Ascending aorta (tissue), 2 donors: ENCODE results near the gene ZNF479. TPM values are rescaled to one million over a fixed set of nuclear protein-coding genes. Genes with fewer than 3 reads are reported as not detected.
"Not testable (repeated sequence)": the region's sequence is repeated elsewhere in the genome, so short reads cannot be mapped to it uniquely, and the experiment has no call there.

ENCODE experiments used
- DNase-seq, 2 donors: peaks; one replicate each; pipeline ENCODE4 v3.0.0-alpha.2; 2019; ENCODE audit warnings: low spot score in 2 of 2
- H3K27ac ChIP-seq, 2 donors: fragments of 200-600 bp; sonication (generic); one replicate each; pipeline ENCODE4 v1.5.1; 2016 to 2017; ENCODE audit warnings: mild to moderate bottlenecking in 1 of 2
- H3K27me3 ChIP-seq: fragments of 200-600 bp; sonication (generic); one replicate; pipeline ENCODE4 v1.5.1; 2017
- H3K36me3 ChIP-seq, 2 donors: fragments of 200-600 bp; sonication (generic); one replicate each; pipeline ENCODE4 v1.5.1; 2016
- H3K4me1 ChIP-seq, 2 donors: fragments of 200-600 bp; sonication (generic); one replicate each; pipeline ENCODE4 v1.5.1; 2016 to 2017; ENCODE audit warnings: mild to moderate bottlenecking in 1 of 2
- H3K4me3 ChIP-seq, 2 donors: fragments of 200-600 bp; sonication (generic); one replicate each; pipeline ENCODE4 v1.5.1; 2016 to 2017; ENCODE audit warnings: mild to moderate bottlenecking in 1 of 2
- H3K9me3 ChIP-seq, 2 donors: fragments of 200-600 bp; sonication (generic); one replicate each; pipeline ENCODE4 v1.5.1; 2016
- intact Hi-C: fragments of 100-400 bp; cut with DNase I; formaldehyde crosslinking; loops from one replicate; pipeline ENCODE4 v1.15.1; 2023
- total RNA-seq: library from RNA; depleted of rRNA; stranded (reverse); fragments of >200 nt; gene quantifications from one replicate; pipeline ENCODE4 v1.1.0, GENCODE V29; 2016
- TF ChIP-seq, protein P1 (sequence below), 3 experiments: fragments of 200-600 bp in 2 of 3; fragments of 450-650 bp in 1 of 3; sonication (generic) in 2 of 3; IDR thresholded peaks; one replicate each; pipeline ENCODE4 v1.5.1; 2016 to 2019; ENCODE audit warnings: antibody characterized with exemption in 3 of 3, mild to moderate bottlenecking in 1 of 3, moderate library complexity in 1 of 3

ZNF479 gene
- total RNA-seq: not detected

DNA sequence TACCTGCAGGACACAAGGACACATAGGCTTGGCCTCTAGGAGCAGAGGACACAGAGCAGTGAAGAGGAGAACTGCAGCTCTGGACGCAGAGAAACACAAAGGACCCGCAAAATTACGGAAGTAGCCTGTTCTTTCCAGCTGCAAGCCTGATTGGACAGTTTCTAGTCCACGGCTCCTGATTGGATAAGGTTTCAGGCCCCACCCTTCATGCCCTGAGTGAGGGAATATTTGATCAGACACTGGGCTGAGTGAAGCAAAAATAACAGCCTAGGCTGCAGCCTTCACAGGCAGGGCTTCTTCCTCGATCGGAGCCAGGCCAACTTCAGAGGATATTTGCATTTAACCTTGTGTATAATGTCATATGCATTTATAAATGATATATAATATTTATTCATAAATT, at the start of gene ZNF479:
Gene ZNF479, minus strand, starts transcription at position 101 of the 400 bp plus-strand sequence. CDS start 112 bp downstream, outside the sequence.
- H3K9me3 ChIP-seq: not testable (repeated sequence)

DNA sequence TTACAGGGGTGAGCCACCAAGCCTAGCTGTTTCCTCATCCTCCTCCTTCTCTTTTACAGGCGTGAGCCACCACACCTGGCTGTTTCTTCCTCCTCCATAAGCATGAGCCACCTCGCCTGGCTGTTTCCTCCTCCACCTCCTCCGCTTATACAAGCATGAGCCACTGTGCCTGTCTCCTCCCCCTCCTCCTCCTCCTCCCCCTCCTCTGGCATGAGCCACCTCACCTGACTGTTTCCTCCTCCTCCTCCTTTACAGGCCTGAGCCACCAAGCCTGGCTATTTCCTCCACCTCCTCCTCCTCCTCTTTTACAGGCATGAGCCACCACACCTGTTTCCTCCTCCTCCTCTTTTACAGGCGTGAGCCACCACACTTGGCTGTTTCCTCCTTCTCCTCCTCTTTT, 49.8 kb upstream of the ZNF479 start:
- TF ChIP-seq, protein P1, sequence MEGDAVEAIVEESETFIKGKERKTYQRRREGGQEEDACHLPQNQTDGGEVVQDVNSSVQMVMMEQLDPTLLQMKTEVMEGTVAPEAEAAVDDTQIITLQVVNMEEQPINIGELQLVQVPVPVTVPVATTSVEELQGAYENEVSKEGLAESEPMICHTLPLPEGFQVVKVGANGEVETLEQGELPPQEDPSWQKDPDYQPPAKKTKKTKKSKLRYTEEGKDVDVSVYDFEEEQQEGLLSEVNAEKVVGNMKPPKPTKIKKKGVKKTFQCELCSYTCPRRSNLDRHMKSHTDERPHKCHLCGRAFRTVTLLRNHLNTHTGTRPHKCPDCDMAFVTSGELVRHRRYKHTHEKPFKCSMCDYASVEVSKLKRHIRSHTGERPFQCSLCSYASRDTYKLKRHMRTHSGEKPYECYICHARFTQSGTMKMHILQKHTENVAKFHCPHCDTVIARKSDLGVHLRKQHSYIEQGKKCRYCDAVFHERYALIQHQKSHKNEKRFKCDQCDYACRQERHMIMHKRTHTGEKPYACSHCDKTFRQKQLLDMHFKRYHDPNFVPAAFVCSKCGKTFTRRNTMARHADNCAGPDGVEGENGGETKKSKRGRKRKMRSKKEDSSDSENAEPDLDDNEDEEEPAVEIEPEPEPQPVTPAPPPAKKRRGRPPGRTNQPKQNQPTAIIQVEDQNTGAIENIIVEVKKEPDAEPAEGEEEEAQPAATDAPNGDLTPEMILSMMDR (IDR thresholded peaks at IDR 0.05): no peak
- Histone ChIP-seq H3K4me3 (no peak overlapping the region), H3K36me3 (no peaks in the 10 kb centered on the region), H3K9me3 (peaks cover 5 to 13% of the 10 kb centered on the region in 2 donors), H3K4me1 (no peaks in the 10 kb centered on the region), H3K27me3 (no peaks in the 10 kb centered on the region), H3K27ac (no peak overlapping the region)
- no peak for DNase-seq
- intact Hi-C loops: no loop called here

More for the DNA sequence above, at the start of gene ZNF479:
- DNase-seq, H3K4me3 ChIP-seq, H3K27ac ChIP-seq, H3K36me3 ChIP-seq, H3K4me1 ChIP-seq, intact Hi-C loops, H3K27me3 ChIP-seq: not testable (repeated sequence)

DNA sequence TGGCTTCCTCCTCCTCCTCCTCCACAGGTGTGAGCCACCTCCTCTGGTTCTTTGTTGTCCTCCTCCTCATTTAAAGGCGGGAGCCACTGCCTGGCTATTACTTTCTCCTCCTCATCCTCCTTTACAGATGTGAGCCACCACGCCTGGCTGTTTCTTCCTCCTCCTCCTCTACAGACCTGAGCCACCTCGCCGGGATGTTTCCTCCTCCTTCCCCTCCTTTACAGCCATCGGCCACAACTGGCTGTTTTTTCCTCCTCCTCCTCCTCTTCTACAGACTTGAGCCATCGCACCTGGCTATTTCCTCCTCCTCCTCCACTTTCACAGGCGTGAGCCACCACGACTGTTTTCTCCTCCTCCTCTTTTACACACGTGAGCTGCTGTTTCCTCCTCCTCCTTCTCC, 49.0 kb upstream of the ZNF479 start:
- Histone ChIP-seq H3K4me3 (no peak overlapping the region), H3K9me3 (peaks cover 5 to 13% of the 10 kb centered on the region in 2 donors), H3K36me3 (no peaks in the 10 kb centered on the region), H3K4me1 (no peaks in the 10 kb centered on the region), H3K27me3 (no peaks in the 10 kb centered on the region), H3K27ac (no peak overlapping the region)
- TF ChIP-seq, protein P1 (IDR thresholded peaks at IDR 0.05): no peak
- intact Hi-C loops: no loop called here
- DNase-seq: no peak

DNA sequence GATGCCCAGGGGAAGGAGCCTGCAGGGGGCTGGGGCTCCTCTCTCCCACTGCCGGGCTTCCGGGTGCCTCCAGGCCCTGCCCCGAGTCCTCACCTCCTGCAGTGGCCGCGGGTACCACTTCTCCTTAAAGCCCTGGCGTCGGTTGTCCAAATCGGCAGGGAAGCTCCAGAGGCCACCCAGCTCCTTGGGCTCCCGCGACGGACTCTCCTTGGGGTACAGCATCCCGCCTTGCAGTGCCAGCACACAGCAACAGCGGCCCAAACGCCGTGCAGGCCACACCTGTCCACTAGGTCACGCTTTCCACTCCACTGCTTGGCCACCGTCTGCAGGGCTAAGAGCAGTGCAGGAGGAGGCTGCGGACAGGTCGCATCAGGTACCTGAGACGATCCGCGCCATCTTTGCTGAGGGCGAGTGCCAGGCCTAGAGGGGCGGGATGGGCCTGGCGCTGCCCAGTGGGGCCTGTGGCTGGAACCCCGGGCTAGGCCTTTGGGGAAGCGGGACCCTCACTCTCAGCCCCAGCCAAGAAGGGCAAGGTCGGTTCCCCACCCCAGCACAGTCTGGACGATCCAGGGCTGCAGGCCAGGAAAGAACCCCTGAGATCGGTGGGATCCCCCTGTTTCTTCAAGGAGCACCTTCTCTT, 47.7 kb upstream of the ZNF479 start:
- Histone ChIP-seq H3K4me1 (no peaks in the 10 kb centered on the region), H3K4me3 (no peak overlapping the region), H3K27me3 (no peaks in the 10 kb centered on the region), H3K36me3 (no peaks in the 10 kb centered on the region), H3K9me3 (peaks cover 5 to 13% of the 10 kb centered on the region in 2 donors), H3K27ac (no peak overlapping the region)
- no peak for DNase-seq
- TF ChIP-seq, protein P1 (IDR thresholded peaks at IDR 0.05): no peak
- intact Hi-C loops: no loop called here

DNA sequence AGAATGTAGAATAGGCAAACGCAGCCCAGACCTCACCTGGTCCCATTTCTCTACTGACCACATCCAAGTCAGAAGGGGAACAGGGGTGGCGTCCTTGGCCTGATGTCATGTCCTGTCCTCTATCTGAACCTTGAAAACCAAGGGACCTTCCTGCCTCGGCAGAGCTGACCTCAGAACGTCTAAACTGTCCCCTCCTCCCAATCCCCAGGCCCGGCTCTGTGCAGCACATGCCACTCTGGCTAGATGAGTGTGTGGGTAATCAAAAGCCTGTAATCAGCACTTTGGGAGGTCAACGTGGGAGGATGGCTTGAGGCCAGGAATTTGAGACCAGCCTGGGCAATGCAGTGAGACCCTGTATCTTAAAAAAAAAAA, 46.5 kb upstream of the ZNF479 start:
- DNase-seq: no peak
- Histone ChIP-seq H3K27ac (no peak overlapping the region), H3K9me3 (peaks cover 5 to 13% of the 10 kb centered on the region in 2 donors), H3K36me3 (no peaks in the 10 kb centered on the region), H3K27me3 (no peaks in the 10 kb centered on the region), H3K4me3 (no peak overlapping the region), H3K4me1 (no peaks in the 10 kb centered on the region)
- TF ChIP-seq, protein P1 (IDR thresholded peaks at IDR 0.05): no peak
- intact Hi-C loops: no loop called here

DNA sequence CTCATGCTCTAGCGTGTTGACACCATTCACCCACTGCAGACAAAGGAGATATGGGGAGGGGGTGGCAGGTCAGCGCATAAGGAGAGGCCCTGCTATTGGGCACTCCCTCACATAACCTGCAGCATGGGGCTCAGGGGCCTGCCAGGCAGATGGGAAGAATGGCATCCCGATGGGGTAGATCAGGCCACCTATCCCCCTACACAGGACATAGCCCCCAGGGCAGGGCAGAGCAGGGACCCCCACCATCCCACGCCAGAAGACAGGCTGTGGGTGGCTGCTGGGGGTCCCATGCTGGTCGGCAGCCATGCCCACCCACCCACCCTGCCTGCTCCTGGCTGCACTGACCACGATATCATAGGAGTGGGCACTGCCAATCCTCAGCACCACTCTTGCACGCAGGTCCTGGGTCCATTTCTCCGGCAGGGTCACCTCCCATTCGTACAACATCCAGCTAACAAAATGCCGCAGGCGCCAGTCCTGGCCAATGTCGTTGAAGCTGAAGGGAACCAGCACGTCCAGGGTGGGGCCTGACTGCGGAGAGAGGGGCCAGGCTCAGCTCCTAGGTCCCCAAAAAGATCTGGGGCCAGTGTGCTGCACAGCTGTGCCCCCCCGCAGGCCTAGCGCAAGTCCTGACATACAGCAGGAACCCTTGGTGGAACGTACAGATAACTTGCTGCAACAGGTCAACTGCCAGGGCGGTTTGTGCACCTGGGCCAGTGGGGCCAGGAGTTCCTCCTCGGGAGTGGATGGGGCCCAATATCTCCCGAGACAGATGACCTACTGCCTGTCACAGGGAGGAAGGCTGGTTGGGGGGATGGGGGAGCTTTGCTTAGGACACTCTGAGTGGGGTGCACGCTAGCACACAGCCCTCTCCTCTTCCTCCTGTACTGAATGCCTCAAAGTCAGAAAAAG, 45.9 kb upstream of the ZNF479 start:
- DNase-seq: no peak
- Histone ChIP-seq H3K27me3 (no peaks in the 10 kb centered on the region), H3K4me1 (no peaks in the 10 kb centered on the region), H3K4me3 (no peak overlapping the region), H3K9me3 (peaks cover 5 to 13% of the 10 kb centered on the region in 2 donors), H3K36me3 (no peaks in the 10 kb centered on the region), H3K27ac (no peak overlapping the region)
- TF ChIP-seq, protein P1 (IDR thresholded peaks at IDR 0.05): no peak
- intact Hi-C loops: no loop called here
